ENCODE measurements around the gene RIPPLY2.
"Not testable (repeated sequence)": the region's sequence is repeated elsewhere in the genome, so short reads cannot be mapped to it uniquely, and the experiment has no call there.

RIPPLY2 gene

GRCh38 chr6:83893024-83893423 lies 39.9 kb downstream of the RIPPLY2 start:
- ATAC-seq: no peak
- no peak for TF ChIP-seq ZNF70 (CRISPR knock-in tag; IDR thresholded peaks at IDR 0.05)

GRCh38 chr6:83897094-83897493 lies 43.9 kb downstream of the RIPPLY2 start:
- ATAC-seq: not testable (repeated sequence)

GRCh38 chr6:83901624-83902023 lies 48.5 kb downstream of the RIPPLY2 start:
- TF ChIP-seq PATZ1 (CRISPR knock-in tag; IDR thresholded peaks at IDR 0.05; ENCODE audit: borderline replicate concordance) (no peak), ZNF565 (CRISPR knock-in tag; conservative IDR thresholded peaks at IDR 0.05; ENCODE audit: low read depth) (no peak)

GRCh38 chr6:83904395-83904794 lies 51.2 kb downstream of the RIPPLY2 start:
- TF ChIP-seq SNAI2 (CRISPR knock-in tag; IDR thresholded peaks at IDR 0.05) (no peak), POU6F1 (CRISPR knock-in tag; IDR thresholded peaks at IDR 0.05; ENCODE audit: borderline replicate concordance, low read depth) (no peak), OSR1 (CRISPR knock-in tag; IDR thresholded peaks at IDR 0.05) (no peak), GLIS3 (CRISPR knock-in tag; IDR thresholded peaks at IDR 0.05) (no peak), PPARA (CRISPR knock-in tag; IDR thresholded peaks at IDR 0.05; ENCODE audit: borderline replicate concordance) (no peak), PATZ1 (CRISPR knock-in tag; IDR thresholded peaks at IDR 0.05; ENCODE audit: borderline replicate concordance) (no peak), ESRRG (CRISPR knock-in tag; IDR thresholded peaks at IDR 0.05) (no peak), ZFP30 (CRISPR knock-in tag; IDR thresholded peaks at IDR 0.05) (no peak), TOX (CRISPR knock-in tag; IDR thresholded peaks at IDR 0.05; ENCODE audit: borderline replicate concordance) (no peak), CREB5 (CRISPR knock-in tag; IDR thresholded peaks at IDR 0.05; ENCODE audit: low read depth) (no peak), RARB (CRISPR knock-in tag; IDR thresholded peaks at IDR 0.05) (no peak), CSDC2 (CRISPR knock-in tag; IDR thresholded peaks at IDR 0.05) (no peak), BACH2 (CRISPR knock-in tag; IDR thresholded peaks at IDR 0.05; ENCODE audit: borderline replicate concordance) (no peak), ARNTL (CRISPR knock-in tag; IDR thresholded peaks at IDR 0.05; ENCODE audit: borderline replicate concordance, low read depth) (no peak), ZC3H10 (CRISPR knock-in tag; IDR thresholded peaks at IDR 0.05) (no peak), ZNF8 (CRISPR knock-in tag; IDR thresholded peaks at IDR 0.05) (no peak), CSRNP3 (CRISPR knock-in tag; IDR thresholded peaks at IDR 0.05) (no peak), ZNF70 (CRISPR knock-in tag; IDR thresholded peaks at IDR 0.05) (no peak)
- ATAC-seq: no peak

More at GRCh38 chr6:83901624-83902023, 48.5 kb downstream of the RIPPLY2 start:
- no peak for ATAC-seq

GRCh38 chr6:83905648-83906047 lies 52.5 kb downstream of the RIPPLY2 start:
- ATAC-seq: no peak
- TF ChIP-seq ARNTL (CRISPR knock-in tag; IDR thresholded peaks at IDR 0.05; ENCODE audit: borderline replicate concordance, low read depth): no peak
- no peak for TF ChIP-seq ZFP3 (CRISPR knock-in tag; IDR thresholded peaks at IDR 0.05)
- no peak for TF ChIP-seq PPARA (CRISPR knock-in tag; IDR thresholded peaks at IDR 0.05; ENCODE audit: borderline replicate concordance)
- no peak for TF ChIP-seq ZC3H10 (CRISPR knock-in tag; IDR thresholded peaks at IDR 0.05)
- no peak for TF ChIP-seq RARB (CRISPR knock-in tag; IDR thresholded peaks at IDR 0.05)
- no peak for TF ChIP-seq CSRNP3 (CRISPR knock-in tag; IDR thresholded peaks at IDR 0.05)
- no peak for TF ChIP-seq CREB5 (CRISPR knock-in tag; IDR thresholded peaks at IDR 0.05; ENCODE audit: low read depth)
- no peak for TF ChIP-seq ZNF8 (CRISPR knock-in tag; IDR thresholded peaks at IDR 0.05)
- no peak for TF ChIP-seq ISL1 (CRISPR knock-in tag; IDR thresholded peaks at IDR 0.05)
- no peak for TF ChIP-seq SNAI2 (CRISPR knock-in tag; IDR thresholded peaks at IDR 0.05)
- TF ChIP-seq POU6F1 (CRISPR knock-in tag; IDR thresholded peaks at IDR 0.05; ENCODE audit: borderline replicate concordance, low read depth): no peak
- TF ChIP-seq CSDC2 (CRISPR knock-in tag; IDR thresholded peaks at IDR 0.05): no peak
- TF ChIP-seq ZFP30 (CRISPR knock-in tag; IDR thresholded peaks at IDR 0.05): no peak
- TF ChIP-seq TOX (CRISPR knock-in tag; IDR thresholded peaks at IDR 0.05; ENCODE audit: borderline replicate concordance): no peak
- no peak for TF ChIP-seq ZNF565 (CRISPR knock-in tag; conservative IDR thresholded peaks at IDR 0.05; ENCODE audit: low read depth)

Measured in SK-N-SH treated with all-trans-retinoic acid at 6 μM for 48 hours (cell line).